K562 treated with DMSO at 1 percent for 24 hours (cell line): ENCODE data around the gene ILDR1. TPM values are rescaled to one million over a fixed set of nuclear protein-coding genes. Genes with fewer than 3 reads are reported as not detected.

Source experiments
- total RNA-seq: library from RNA; unstranded; fragments of 300-600 nt; gene quantifications from 2 replicates; pipeline ENCODE4 v1.2.3, GENCODE V29; 2022; ENCODE audit warnings: low read depth; ENCODE audit not compliant: insufficient read depth

Gene ILDR1
- not detected in 2 replicates for total RNA-seq

DNA sequence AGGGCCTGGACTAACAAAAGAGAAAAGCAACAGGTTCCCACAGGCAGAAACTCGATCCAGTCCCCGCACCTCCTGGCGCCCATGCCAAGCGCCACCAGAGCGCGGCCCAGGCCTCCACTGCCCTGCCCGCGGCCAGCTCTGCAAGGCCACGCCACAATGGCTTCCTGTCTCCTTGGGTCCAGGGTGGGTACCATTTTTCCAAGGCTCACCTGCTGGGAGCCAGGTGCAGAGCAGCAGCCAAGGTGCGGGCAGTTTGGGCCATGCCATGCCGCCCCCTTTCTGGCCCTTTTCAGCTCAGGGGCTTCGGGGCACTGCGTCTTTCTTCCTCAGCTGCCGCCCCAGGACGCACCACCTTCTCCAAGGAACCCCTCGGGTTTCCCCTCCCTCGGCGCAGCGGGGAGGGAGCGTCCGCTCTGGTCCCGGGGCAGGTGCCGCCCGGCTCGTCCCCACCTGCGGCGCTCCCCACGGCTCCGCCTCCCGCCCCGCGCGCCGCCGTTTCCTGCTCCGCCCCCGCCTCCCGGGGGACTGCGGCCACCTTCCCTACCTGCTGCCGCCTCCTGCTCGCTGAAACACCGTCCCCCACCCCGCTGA is at the start of gene ILDR1:
Gene ILDR1, minus strand, starts transcription at position 437 of the 591 bp plus-strand sequence. Its CDS starts 170 bp downstream, at position 267.

DNA sequence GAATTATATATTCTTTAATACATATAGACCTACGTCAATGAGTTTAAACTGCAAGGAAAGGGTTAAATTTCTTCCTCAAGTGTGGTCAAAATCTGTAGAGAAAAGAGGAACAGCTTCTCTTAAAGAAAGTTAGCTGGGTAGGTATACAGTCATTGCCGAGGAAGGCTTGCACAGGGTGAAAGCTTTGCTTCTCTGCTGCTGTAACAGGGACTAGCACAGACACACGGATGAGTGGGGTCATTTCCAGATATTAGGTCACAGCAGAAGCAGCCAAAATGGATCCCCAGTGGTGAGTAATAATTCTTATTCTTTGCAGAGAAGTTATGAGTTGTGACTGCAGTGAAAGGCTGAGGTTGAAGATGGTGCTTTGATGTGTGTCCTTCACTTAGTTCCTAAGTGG is 33.2 kb upstream of the ILDR1 start, which contains the start of gene CD86:
Gene CD86, plus strand, starts transcription at position 148 of the 400 bp plus-strand sequence. Its CDS starts 128 bp downstream, at position 276.

Other genes starting within 250 kb of the ILDR1 start
- 17.3 and 17.8 TPM in 2 replicates for gene IQCB1, start 187.2 kb downstream of the ILDR1 start, total RNA-seq
- 7.9 and 8.5 TPM in 2 replicates for gene EAF2, start 187.0 kb downstream of the ILDR1 start, total RNA-seq
- gene SLC15A2, start 127.8 kb downstream of the ILDR1 start, total RNA-seq, result 0.53 and 0.54 TPM in 2 replicates
- not detected in 2 replicates for gene CD86, start 33.1 kb upstream of the ILDR1 start, total RNA-seq
- not detected in 2 replicates for gene CASR, start 161.4 kb upstream of the ILDR1 start, total RNA-seq